ENCODE results near the gene ATP5MC2.

GRCh38 chr12:53703756-53704155, 27.9 kb upstream of the ATP5MC2 start:
- TF ChIP-seq ATF1 (CRISPR knock-in tag; IDR thresholded peaks at IDR 0.05) (no peak), ATF1 (tag; IDR thresholded peaks at IDR 0.05) (no peak), CREB1 (IDR thresholded peaks at IDR 0.05) (no peak), CREB1 (CRISPR knock-in tag; IDR thresholded peaks at IDR 0.05) (no peak), GABPA (tag; conservative IDR thresholded peaks at IDR 0.05; ENCODE audit: low read depth) (no peak), ARNT (IDR thresholded peaks at IDR 0.05) (no peak), JUND (IDR thresholded peaks at IDR 0.05; ENCODE audit: borderline replicate concordance, low read depth, low read length) (no peak), JUND (tag; IDR thresholded peaks at IDR 0.05; ENCODE audit: borderline replicate concordance, low read depth, low read length) (no peak), ZNF766 (CRISPR knock-in tag; conservative IDR thresholded peaks at IDR 0.05) (no peak), EZH2 (IDR thresholded peaks at IDR 0.05; ENCODE audit: borderline replicate concordance, low read depth, low read length) (no peak), GTF2A2 (tag; IDR thresholded peaks at IDR 0.05) (no peak), BCLAF1 (IDR thresholded peaks at IDR 0.05; ENCODE audit: borderline replicate concordance in 1 of 2, control insufficient read depth in 1 of 2, low read depth in 2 of 2, low read length in 1 of 2) (no peak), SMC3 (conservative IDR thresholded peaks at IDR 0.05; ENCODE audit: insufficient read depth, low read depth, low read length) (no peak)
- TF ChIP-seq, protein P1, sequence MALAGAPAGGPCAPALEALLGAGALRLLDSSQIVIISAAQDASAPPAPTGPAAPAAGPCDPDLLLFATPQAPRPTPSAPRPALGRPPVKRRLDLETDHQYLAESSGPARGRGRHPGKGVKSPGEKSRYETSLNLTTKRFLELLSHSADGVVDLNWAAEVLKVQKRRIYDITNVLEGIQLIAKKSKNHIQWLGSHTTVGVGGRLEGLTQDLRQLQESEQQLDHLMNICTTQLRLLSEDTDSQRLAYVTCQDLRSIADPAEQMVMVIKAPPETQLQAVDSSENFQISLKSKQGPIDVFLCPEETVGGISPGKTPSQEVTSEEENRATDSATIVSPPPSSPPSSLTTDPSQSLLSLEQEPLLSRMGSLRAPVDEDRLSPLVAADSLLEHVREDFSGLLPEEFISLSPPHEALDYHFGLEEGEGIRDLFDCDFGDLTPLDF (CRISPR knock-in tag; IDR thresholded peaks at IDR 0.05), result no peak

All from K562 (cell line).